ENCODE measurements around the gene TNK2.
A peak's percentile ranks its signal among the peaks of the same experiment; 100 is the strongest.
"Not testable (repeated sequence)": the region's sequence is repeated elsewhere in the genome, so short reads cannot be mapped to it uniquely, and the experiment has no call there.

Gene TNK2

DNA sequence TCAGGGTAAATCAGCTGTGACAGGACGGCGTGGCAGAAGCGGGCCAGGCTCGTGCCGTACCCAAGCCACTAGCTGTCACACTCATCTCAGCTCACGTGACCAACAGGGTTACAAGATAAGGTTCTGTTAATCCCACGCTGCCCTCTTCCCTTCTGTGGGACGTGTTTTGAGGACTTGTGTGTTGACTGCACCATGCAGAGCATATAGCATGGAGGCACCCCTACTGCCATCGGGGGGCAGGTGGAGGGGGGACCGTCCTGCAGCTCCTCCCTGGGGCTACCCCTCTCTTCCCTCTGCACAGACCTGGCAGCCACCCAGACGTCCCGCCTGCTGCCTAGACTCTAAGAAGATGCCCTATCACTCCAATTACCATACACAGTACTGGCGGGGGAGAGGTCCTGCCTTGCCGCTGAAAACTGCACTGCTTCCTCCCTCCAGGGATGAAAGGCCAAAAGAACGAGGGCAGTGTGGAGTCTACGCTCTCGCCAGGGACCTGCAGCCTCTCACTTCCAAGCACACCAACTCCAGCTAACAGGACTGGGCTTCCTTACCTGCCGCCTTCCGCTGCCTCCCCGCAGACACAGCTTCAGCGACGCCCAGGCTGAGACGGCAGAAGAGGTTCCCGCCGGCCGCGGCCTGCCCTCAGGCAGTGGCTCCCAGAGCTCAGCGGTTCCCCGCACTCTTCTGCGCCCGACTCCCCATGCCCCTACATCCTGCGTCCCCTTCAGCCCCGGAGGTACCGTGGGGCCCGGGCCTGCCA, at the start of gene TNK2:
TNK2 (minus strand) TSS at position 618 of the 760 bp plus-strand sequence. CDS start 19,963 bp downstream, outside the sequence.
- DNase-seq (ENCODE audit: low read depth) = peak; percentile 36

DNA sequence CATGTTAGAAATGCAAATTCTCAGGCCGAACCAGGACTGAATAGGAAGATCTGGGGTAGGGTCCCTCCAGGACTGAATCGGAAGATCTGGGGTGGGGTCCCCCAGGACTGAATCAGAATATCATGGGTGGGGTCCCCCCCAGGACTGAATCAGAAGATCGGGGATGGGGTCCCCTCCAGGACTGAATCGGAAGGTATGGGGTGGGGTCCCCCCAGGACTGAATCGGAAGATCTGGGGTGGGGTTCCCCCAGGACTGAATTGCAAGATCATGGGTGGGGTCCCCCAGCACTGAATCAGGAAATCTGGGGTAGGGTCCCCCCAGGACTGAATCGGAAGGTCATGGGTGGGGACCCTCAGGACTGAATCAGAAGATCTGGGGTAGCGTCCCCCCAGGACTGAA, 48.2 kb upstream of the TNK2 start:
- DNase-seq (ENCODE audit: low read depth) = no peak

DNA sequence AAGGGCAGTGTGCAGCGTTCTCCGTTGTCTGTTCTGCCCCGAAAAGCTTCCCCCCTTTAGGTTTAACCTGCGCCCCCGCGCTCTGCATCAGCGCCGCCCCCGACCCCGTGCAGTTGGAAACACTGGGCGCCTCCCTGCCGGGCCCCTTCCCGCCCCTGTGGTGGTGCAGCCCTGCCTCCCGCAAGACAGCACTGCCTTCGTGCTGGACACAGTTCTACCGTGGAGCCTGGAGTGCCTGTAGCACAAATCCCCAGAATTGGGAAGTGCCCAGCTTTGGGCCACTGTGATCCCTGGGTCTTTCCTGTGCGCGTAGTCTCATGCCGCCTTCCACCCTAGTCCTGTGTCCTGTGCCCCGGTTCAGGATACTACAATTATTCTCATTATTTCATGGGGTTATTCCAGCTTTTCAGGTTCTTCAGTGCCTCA, 47.1 kb upstream of the TNK2 start:
- DNase-seq (ENCODE audit: low read depth) = not testable (repeated sequence)

- DNase-seq (ENCODE audit: low read depth) = not testable (repeated sequence)
Observed at GRCh38 chr3:195954752-195955119, 46.4 kb upstream of the TNK2 start.

DNA sequence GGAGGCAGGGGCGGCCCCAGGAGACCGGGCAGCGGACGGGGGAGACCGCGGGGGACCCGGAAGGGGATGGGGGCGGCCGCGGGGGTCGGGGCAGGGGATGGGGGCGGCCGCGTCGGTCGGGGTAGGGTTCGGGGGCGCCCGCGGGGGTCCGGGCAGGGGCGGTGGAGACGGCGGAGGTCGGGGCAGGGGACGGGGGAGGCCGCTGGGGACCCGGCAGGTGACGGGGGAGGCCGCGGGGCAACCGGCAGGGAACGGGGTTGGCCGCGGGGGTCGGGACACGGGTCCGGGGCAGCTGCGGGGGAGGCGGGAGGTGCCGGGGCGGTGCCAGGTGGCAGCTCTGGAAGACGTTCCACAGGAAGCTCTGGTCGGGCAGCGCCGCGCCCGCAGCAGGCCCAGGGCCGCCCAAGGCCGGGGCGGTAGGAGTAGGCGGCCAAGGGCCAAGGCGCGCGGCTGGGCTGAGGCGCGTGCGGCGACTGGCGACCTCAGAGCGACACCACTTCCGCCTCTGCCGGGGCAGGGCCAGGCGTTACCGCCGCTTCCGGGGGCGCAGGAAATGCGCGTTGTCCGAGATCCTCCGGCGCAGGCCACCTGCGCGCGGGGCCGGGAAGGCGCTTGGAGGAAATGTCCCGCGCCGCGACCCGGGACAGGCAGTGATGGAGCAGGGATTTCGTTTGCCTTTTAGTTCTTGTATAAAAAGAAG, 45.9 kb upstream of the TNK2 start:
- DNase-seq (ENCODE audit: low read depth) = peak; percentile 56

DNA sequence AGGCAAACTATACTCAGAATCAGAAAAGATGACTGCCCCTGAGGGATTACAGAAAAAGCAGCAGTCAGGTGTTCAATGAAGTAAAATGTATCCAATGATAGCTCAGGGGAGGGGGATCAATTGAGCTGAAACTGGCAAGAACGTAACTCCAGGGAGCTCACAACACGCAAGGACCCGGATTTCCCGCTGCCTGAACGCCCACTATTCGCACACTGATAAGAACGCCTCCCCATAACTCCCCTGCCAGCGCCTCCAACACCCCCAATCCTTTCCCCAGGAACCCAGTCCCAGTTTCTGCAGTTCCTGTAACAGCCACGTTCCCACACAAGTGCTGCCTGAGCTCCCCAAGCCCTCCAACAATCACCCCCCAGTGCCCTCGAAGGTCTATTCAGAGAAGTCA, 44.2 kb upstream of the TNK2 start:
- DNase-seq (ENCODE audit: low read depth) = not testable (repeated sequence)

GRCh38 chr3:195951443-195952177, 43.3 kb upstream of the TNK2 start:
- not testable (repeated sequence) for DNase-seq (ENCODE audit: low read depth)

DNA sequence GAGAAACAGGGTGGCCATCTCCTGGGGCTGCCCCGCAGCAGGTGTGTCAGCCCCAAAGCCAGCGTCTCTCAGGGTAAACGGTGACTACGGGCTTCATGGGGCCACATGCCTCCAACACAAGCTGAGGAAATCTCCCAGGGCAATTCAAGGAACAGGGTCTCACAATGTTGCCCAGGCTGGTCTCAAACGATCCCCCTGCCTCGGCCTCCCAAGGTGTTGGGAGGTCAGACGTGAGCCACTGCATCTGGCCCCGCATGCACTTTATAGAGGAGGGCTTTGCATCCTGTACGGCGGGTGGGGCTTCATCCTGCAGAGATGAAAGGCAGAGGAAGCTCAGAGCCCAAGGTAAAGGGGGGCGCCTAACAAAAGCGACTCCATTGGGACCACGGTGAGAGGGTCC, 42.4 kb upstream of the TNK2 start:
- DNase-seq (ENCODE audit: low read depth) = not testable (repeated sequence)

DNA sequence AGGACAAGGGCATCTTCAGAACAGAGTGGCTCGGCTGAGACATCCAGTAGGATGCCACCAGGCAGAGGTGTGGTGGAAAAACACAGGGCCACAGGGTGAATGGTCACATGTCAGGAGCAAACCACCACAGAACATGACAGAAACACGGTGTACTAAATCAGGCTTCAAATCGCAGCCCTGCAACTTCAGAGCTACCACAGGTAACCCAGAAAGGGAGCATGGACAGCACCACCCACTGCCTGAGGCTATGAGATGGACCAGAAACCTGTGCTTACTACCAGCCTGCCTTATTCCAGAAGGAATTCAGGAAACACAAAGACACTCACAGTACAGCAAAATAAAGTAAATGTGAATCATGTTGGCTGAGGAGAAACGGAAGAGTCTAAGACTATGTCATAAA, 41.8 kb upstream of the TNK2 start:
- not testable (repeated sequence) for DNase-seq (ENCODE audit: low read depth)

GRCh38 chr3:195946910-195947699, 38.8 kb upstream of the TNK2 start:
- not testable (repeated sequence) for DNase-seq (ENCODE audit: low read depth)

DNA sequence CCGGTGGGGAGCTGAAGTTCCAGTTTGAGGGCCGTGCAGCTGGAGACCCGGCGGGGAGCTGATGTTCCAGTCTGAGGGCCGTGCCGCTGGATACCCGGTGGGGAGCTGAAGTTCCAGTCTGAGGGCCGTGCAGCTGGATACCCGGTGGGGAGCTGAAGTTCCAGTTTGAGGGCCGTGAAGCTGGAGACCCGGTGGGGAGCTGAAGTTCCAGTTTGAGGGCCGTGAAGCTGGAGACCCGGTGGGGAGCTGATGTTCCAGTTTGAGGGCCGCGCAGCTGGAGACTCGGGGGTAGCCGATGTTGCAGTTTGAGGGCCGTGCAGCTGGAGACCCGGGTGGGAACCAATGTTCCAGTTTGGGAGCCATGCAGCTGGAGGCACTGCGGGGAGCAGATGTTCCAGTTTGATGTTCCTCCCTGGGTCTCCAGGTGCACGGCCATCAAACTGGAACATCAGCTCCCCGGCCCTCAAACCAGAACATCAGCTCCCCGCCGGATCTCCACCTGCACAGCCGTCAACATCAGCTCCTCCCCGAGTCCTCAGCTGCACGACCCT, 33.0 kb upstream of the TNK2 start:
- not testable (repeated sequence) for DNase-seq (ENCODE audit: low read depth)

GRCh38 chr3:195940806-195941205, 32.5 kb upstream of the TNK2 start:
- not testable (repeated sequence) for DNase-seq (ENCODE audit: low read depth)

DNA sequence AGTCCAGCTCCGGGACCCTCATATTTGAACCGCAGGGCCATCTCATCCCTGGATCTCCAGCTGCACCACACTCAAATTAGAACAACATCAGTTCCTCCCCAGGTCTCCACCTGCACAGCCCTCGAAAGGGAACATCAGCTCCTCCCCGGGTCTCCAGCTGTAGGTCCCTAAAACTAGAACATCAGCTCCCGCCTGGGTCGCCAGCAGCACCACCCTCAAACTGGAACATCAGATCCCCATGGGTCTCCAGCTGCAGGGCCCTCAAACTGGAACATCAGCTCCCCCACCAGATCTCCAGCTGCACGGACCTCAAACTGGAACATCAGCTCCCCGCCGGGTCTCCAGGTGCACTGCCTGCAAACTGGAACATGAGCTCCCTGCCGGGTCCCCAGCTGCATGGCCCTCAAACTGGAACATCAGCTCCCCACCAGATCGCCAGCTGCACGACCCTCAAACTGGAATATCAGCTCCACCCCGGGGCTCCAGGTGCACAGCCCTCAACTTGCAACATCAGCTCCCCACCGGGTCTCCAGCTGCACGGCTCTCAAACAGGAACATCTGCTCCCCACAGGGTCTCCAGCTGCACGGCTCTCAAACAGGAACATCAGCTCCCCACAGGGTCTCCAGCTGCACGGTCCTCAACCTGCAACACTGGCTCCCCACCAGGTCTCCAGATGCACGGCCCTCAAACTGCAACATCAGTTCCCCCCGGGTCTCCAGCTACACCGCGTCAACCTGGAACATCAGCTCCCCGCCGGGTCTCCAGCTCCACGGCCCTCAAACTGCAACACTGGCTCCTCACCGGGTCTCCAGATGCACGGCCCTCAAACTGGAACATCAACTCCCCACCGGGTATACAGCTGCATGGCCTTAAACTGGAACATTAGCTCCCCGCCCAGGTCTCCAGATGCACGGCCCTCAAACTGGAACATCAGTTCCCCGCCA, 31.4 kb upstream of the TNK2 start:
- DNase-seq (ENCODE audit: low read depth) = not testable (repeated sequence)

GRCh38 chr3:195933044-195933430, 24.7 kb upstream of the TNK2 start:
- DNase-seq (ENCODE audit: low read depth) = not testable (repeated sequence)

GRCh38 chr3:195932418-195933043, 24.2 kb upstream of the TNK2 start:
- DNase-seq (ENCODE audit: low read depth) = no peak

- DNase-seq (ENCODE audit: low read depth) = no peak
Observed at GRCh38 chr3:195931582-195932273, 23.4 kb upstream of the TNK2 start.

GRCh38 chr3:195929452-195929851, 21.1 kb upstream of the TNK2 start:
- DNase-seq (ENCODE audit: low read depth) = no peak

DNA sequence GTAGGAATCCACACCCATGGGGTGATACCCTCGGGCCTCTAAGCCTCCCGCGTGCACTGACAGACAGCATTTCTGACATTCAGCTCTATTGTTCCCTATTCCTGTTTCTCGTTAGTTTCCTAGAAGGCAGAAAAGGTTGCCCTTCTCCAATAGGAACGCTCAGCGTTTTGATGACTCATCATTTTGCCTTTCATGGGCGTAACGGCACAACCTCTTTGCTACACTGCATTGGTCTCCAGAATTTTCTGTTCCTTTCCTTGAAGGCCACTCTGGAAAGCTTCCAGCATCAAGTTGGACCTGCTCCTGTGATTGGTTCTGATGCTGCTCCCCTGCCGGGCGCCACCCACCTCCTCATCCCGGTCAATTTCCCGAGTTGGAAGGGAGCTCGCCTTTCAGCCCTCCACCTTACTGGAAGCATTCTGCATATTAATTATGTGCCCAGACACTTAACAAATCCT, 13.0 kb upstream of the TNK2 start:
- DNase-seq (ENCODE audit: low read depth) = no peak

DNA sequence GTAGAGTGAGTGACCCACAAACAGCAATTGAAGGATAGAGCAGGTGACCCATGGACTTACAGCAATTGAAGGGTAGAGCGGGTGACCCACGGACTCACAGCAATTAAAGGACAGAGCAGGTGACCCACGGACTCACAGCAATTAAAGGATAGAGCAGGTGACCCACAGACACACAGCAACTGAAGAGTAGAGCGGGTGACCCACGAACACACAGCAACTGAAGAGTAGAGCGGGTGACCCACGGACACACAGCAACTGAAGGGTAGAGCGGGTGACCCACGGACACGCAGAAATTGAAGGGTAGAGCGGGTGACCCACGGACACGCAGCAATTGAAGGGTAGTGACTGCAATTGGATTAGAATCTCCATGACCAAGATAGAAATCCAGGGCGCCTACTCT, 9.8 kb upstream of the TNK2 start:
- no peak for DNase-seq (ENCODE audit: low read depth)

All from stimulated activated CD8-positive, alpha-beta memory T cell treated with anti-CD3 and anti-CD28 coated beads, Interleukin-12 subunit alpha, Interleukin-12 subunit beta, amount 100 ng/mL, for 1 hour (primary cell).